Progenitor cell of endocrine pancreas (in vitro differentiated cells): ENCODE measurements around the gene KMT2D. TPM values are rescaled to one million over a fixed set of nuclear protein-coding genes. Genes with fewer than 3 reads are reported as not detected.

Experiments used
- DNase-seq: peaks from one replicate; pipeline ENCODE4 v3.0.0; 2021; ENCODE audit warnings: low spot score; ENCODE audit not compliant: unreplicated experiment
- H3K27ac Mint-ChIP-seq: 2 replicates; pipeline ENCODE4 v1.8.0; 2021; ENCODE audit warnings: mild to moderate bottlenecking, moderate library complexity, mixed read lengths
- H3K27me3 Mint-ChIP-seq: 2 replicates; pipeline ENCODE4 v1.8.0; 2021; ENCODE audit warnings: mixed read lengths
- H3K36me3 Mint-ChIP-seq: 2 replicates; pipeline ENCODE4 v1.8.0; 2022; ENCODE audit warnings: mixed read lengths; ENCODE audit not compliant: insufficient read depth
- H3K4me1 Mint-ChIP-seq: 2 replicates; pipeline ENCODE4 v1.8.0; 2021; ENCODE audit warnings: low read depth, mixed read lengths
- H3K4me3 Mint-ChIP-seq: 2 replicates; pipeline ENCODE4 v1.8.0; 2021; ENCODE audit warnings: low read depth, mild to moderate bottlenecking, moderate library complexity, mixed read lengths
- H3K9me3 Mint-ChIP-seq: 2 replicates; pipeline ENCODE4 v1.8.0; 2021; ENCODE audit warnings: low read depth, mixed read lengths
- CTCF ChIP-seq: fragments of 200-600 bp; sonication (generic); IDR thresholded peaks from one replicate; pipeline ENCODE4 v1.5.0; 2021; ENCODE audit warnings: antibody characterized with exemption, mild to moderate bottlenecking; ENCODE audit not compliant: unreplicated experiment
- total RNA-seq: library from RNA; stranded (reverse); gene quantifications from 2 replicates; pipeline ENCODE4 v1.2.1, GENCODE V29; 2021

KMT2D gene
- total RNA-seq, 1 donor from 2014 or later: 132 TPM

- peaks cover under 1% of the 10 kb centered on the region for H3K4me1 Mint-ChIP-seq
- no peak for DNase-seq
- H3K27me3 Mint-ChIP-seq: no peaks in the 10 kb centered on the region
- H3K4me3 Mint-ChIP-seq: no peak overlapping the region
- H3K9me3 Mint-ChIP-seq: no peaks in the 10 kb centered on the region
- no peak overlapping the region for H3K27ac Mint-ChIP-seq
- no peak for TF ChIP-seq CTCF
- H3K36me3 Mint-ChIP-seq: peaks cover 29% of the 10 kb centered on the region
Measured at GRCh38 chr12:49049566-49050224, 10.9 kb downstream of the KMT2D start.

- Mint-ChIP-seq H3K9me3 (no peaks in the 10 kb centered on the region), H3K36me3 (peaks cover 32% of the 10 kb centered on the region), H3K4me1 (no peaks in the 10 kb centered on the region), H3K27ac (no peak overlapping the region), H3K4me3 (no peak overlapping the region), H3K27me3 (no peaks in the 10 kb centered on the region)
- DNase-seq: no peak
- no peak for TF ChIP-seq CTCF
Measured at GRCh38 chr12:49048953-49049352, 11.6 kb downstream of the KMT2D start.

- no peak overlapping the region for H3K4me3 Mint-ChIP-seq
- TF ChIP-seq CTCF: no peak
- no peaks in the 10 kb centered on the region for H3K9me3 Mint-ChIP-seq
- H3K27me3 Mint-ChIP-seq: no peaks in the 10 kb centered on the region
- H3K36me3 Mint-ChIP-seq: peaks cover 28% of the 10 kb centered on the region
- H3K27ac Mint-ChIP-seq: no peak overlapping the region
- no peak for DNase-seq
- no peaks in the 10 kb centered on the region for H3K4me1 Mint-ChIP-seq
Measured at GRCh38 chr12:49046129-49046895, 14.3 kb downstream of the KMT2D start.

- Mint-ChIP-seq H3K36me3 (peaks cover 24% of the 10 kb centered on the region), H3K4me3 (no peak overlapping the region), H3K4me1 (no peaks in the 10 kb centered on the region), H3K27ac (peak overlapping the region; percentile 41), H3K9me3 (no peaks in the 10 kb centered on the region), H3K27me3 (no peaks in the 10 kb centered on the region)
- DNase-seq: no peak
- TF ChIP-seq CTCF: no peak
Measured at GRCh38 chr12:49044660-49045059, 15.9 kb downstream of the KMT2D start.

GRCh38 chr12:49043856-49044258, 16.7 kb downstream of the KMT2D start:
- peaks cover 25% of the 10 kb centered on the region for H3K36me3 Mint-ChIP-seq
- peak overlapping the region; percentile 6 for H3K27ac Mint-ChIP-seq

More at GRCh38 chr12:49043856-49044258, 16.7 kb downstream of the KMT2D start:
- TF ChIP-seq CTCF: peak; percentile 59
- Mint-ChIP-seq H3K27me3 (no peaks in the 10 kb centered on the region), H3K9me3 (no peaks in the 10 kb centered on the region), H3K4me1 (no peaks in the 10 kb centered on the region), H3K4me3 (no peak overlapping the region)
- DNase-seq: peak; percentile 55
